EL (cell line): ENCODE data around the gene SRGN.

ENCODE experiments used
- DNase-seq: peaks from one replicate; pipeline ENCODE4 v3.0.0-alpha.2; 2016

Gene SRGN

DNA sequence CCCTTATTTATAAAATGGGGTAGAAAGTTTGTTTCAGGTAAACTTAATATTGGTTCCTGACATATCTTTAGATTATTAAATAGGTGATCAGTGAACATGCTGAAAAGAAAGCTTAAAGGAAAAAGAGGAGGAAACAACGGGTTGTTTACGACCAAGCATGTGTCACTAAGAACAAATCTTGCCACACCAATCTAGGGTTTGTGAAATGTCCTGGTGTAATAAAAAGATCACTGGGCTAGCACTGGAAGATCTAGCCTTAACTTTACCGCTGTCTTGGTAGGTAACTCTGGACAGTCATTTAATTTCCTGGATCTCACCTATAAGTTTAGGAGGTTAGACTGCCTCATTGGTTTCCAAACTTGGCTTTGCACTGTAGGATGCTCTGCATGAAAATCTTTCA lies 55.1 kb downstream of the SRGN start:
- DNase-seq, result no peak

GRCh38 chr10:69145329-69145728 lies 57.4 kb downstream of the SRGN start:
- DNase-seq, result no peak

- DNase-seq, result no peak
These were observed 58.0 kb downstream of the SRGN start for GRCh38 chr10:69145864-69146263.

- peak; percentile 17 for DNase-seq
These were observed 58.9 kb downstream of the SRGN start for GRCh38 chr10:69146759-69147158.

DNA sequence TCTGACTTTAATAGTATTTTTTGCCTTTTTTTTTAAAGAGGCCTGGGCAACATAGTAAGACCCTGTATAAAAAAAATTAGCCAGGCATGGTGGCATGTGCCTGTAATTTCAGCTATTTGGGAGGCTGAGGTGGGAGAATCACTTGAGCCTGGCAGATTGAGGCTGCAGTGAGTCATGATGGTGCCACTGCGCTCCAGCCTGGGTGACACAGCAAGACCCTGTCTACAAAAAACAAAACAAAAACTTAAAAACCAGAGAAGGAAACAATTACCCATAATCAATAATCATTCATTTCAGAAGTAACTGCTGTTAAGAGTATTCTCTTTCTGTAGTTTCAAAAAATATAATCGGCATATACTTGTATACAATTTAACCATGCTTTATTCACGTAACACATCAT lies 64.1 kb downstream of the SRGN start:
- no peak for DNase-seq

DNA sequence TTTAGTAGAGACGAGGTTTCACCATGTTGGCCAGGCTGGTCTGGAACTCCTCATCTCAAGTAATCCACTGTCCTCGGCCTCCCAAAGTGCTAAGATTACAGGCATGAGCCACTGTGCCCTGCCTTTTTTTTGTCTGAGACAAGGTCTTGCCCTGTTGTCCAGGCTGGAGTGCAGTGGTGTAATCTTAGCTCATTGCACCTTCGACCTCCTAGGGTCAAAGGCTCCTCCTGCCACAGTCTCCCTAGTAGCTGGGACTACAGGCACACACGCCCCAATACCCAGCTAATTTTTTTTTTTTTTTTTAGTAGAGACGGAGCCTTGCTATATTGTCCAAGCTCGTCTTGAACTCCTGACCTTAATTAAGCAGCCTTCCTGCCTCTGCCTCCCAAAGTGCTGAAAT lies 65.3 kb downstream of the SRGN start:
- no peak for DNase-seq
